ENCODE data around the gene SRGAP3. TPM values are rescaled to one million over a fixed set of nuclear protein-coding genes. Genes with fewer than 3 reads are reported as not detected.

Gene SRGAP3
- total and polyA plus RNA-seq, 2 experiments from 2014 or later: 0.89 to 1.7 TPM

- Histone ChIP-seq H3K4me1 (ENCODE audit: insufficient read depth) (no peaks in the 10 kb centered on the region), H3K9me3 (ENCODE audit: low read depth) (no peaks in the 10 kb centered on the region), H3K27me3 (replicated peaks; ENCODE audit: insufficient read depth) (no peaks in the 10 kb centered on the region; the same call in 1 of the 2 replicates), H3K4me3 (no peak overlapping the region), H3F3A (ENCODE audit: insufficient read depth) (peaks cover 5% of the 10 kb centered on the region; the same call in 1 of the 2 replicates), H3K36me3 (ENCODE audit: low read depth) (no peaks in the 10 kb centered on the region), H3K4me2 (ENCODE audit: unreplicated experiment) (no peak overlapping the region), H3K27ac (no peak overlapping the region), H3K79me2 (ENCODE audit: insufficient read depth) (no peaks in the 10 kb centered on the region), H2AFZ (no peak overlapping the region), H3K9ac (no peak overlapping the region), H3K9me2 (ENCODE audit: insufficient read depth) (no peaks in the 10 kb centered on the region), H4K20me1 (ENCODE audit: insufficient read depth) (no peaks in the 10 kb centered on the region)
- no peak for TF ChIP-seq EZH2phosphoT487 (IDR thresholded peaks at IDR 0.05; ENCODE audit: insufficient read depth, low read depth)
- TF ChIP-seq EZH2 (IDR thresholded peaks at IDR 0.05; ENCODE audit: insufficient read depth, poor library complexity, severe bottlenecking): no peak
- no peak for DNase-seq
- in situ Hi-C loops (cut with MboI): no loop called here
- WGBS, 2 experiments (ENCODE audit: low coverage in 1 of 2, low lambda C conversion rate in 2 of 2, missing lambda C conversion rate in 2 of 2): 70 to 82% methylated on average over 1 of the region's 1 CpG
These were observed 24.2 kb downstream of the SRGAP3 start for GRCh38 chr3:9225268-9225667.

GRCh38 chr3:9224490-9224889, 25.0 kb downstream of the SRGAP3 start:
- Histone ChIP-seq H3K9ac (no peak overlapping the region), H4K20me1 (ENCODE audit: insufficient read depth) (no peaks in the 10 kb centered on the region), H3K4me1 (ENCODE audit: insufficient read depth) (no peaks in the 10 kb centered on the region), H3F3A (ENCODE audit: insufficient read depth) (peaks cover 5% of the 10 kb centered on the region; the same call in 1 of the 2 replicates), H3K4me3 (no peak overlapping the region), H3K9me3 (ENCODE audit: low read depth) (no peaks in the 10 kb centered on the region), H3K4me2 (ENCODE audit: unreplicated experiment) (no peak overlapping the region), H3K27me3 (replicated peaks; ENCODE audit: insufficient read depth) (no peaks in the 10 kb centered on the region; the same call in 1 of the 2 replicates), H3K9me2 (ENCODE audit: insufficient read depth) (no peaks in the 10 kb centered on the region), H2AFZ (no peak overlapping the region), H3K79me2 (ENCODE audit: insufficient read depth) (no peaks in the 10 kb centered on the region), H3K27ac (no peak overlapping the region), H3K36me3 (ENCODE audit: low read depth) (no peaks in the 10 kb centered on the region)
- 81 to 85% methylated on average over 5 of the region's 5 CpGs for WGBS, 2 experiments (ENCODE audit: low coverage in 1 of 2, low lambda C conversion rate in 2 of 2, missing lambda C conversion rate in 2 of 2)
- peak; percentile 36 for DNase-seq
- TF ChIP-seq EZH2phosphoT487 (IDR thresholded peaks at IDR 0.05; ENCODE audit: insufficient read depth, low read depth): no peak
- in situ Hi-C loops (cut with MboI): no loop called here

GRCh38 chr3:9223672-9224071, 25.8 kb downstream of the SRGAP3 start:
- Histone ChIP-seq H3K36me3 (ENCODE audit: low read depth) (no peaks in the 10 kb centered on the region), H2AFZ (no peak overlapping the region), H3K4me1 (ENCODE audit: insufficient read depth) (no peaks in the 10 kb centered on the region), H3K4me2 (ENCODE audit: unreplicated experiment) (no peak overlapping the region), H3F3A (ENCODE audit: insufficient read depth) (peaks cover 5% of the 10 kb centered on the region; the same call in 1 of the 2 replicates), H3K9ac (no peak overlapping the region), H3K27ac (no peak overlapping the region), H3K9me2 (ENCODE audit: insufficient read depth) (no peaks in the 10 kb centered on the region), H3K27me3 (replicated peaks; ENCODE audit: insufficient read depth) (no peaks in the 10 kb centered on the region; the same call in 1 of the 2 replicates), H3K79me2 (ENCODE audit: insufficient read depth) (no peaks in the 10 kb centered on the region), H3K4me3 (no peak overlapping the region), H4K20me1 (ENCODE audit: insufficient read depth) (no peaks in the 10 kb centered on the region), H3K9me3 (ENCODE audit: low read depth) (no peaks in the 10 kb centered on the region)
- TF ChIP-seq EZH2phosphoT487 (IDR thresholded peaks at IDR 0.05; ENCODE audit: insufficient read depth, low read depth) (no peak), EZH2 (IDR thresholded peaks at IDR 0.05; ENCODE audit: insufficient read depth, poor library complexity, severe bottlenecking) (no peak)
- in situ Hi-C loops (cut with MboI): no loop called here
- DNase-seq: no peak
- WGBS, 2 experiments (ENCODE audit: low coverage in 1 of 2, low lambda C conversion rate in 2 of 2, missing lambda C conversion rate in 2 of 2): 35 to 42% methylated on average over 6 of the region's 6 CpGs

- no peaks in the 10 kb centered on the region; the same call in 1 of the 2 replicates for H3K27me3 ChIP-seq (replicated peaks; ENCODE audit: insufficient read depth)
- H3K9ac ChIP-seq: no peak overlapping the region
- in situ Hi-C loops (cut with MboI): no loop called here
- H2AFZ ChIP-seq: no peak overlapping the region
- peaks cover 5% of the 10 kb centered on the region; the same call in 1 of the 2 replicates for H3F3A ChIP-seq (ENCODE audit: insufficient read depth)
- H3K79me2 ChIP-seq (ENCODE audit: insufficient read depth): no peaks in the 10 kb centered on the region
- no peak overlapping the region for H3K4me3 ChIP-seq
- DNase-seq: peak; percentile 8
- H3K4me2 ChIP-seq (ENCODE audit: unreplicated experiment): no peak overlapping the region
- no peaks in the 10 kb centered on the region for H4K20me1 ChIP-seq (ENCODE audit: insufficient read depth)
- WGBS, 2 experiments (ENCODE audit: low coverage in 1 of 2, low lambda C conversion rate in 2 of 2, missing lambda C conversion rate in 2 of 2): 78 to 81% methylated on average over 2 of the region's 2 CpGs
- TF ChIP-seq EZH2 (IDR thresholded peaks at IDR 0.05; ENCODE audit: insufficient read depth, poor library complexity, severe bottlenecking) (no peak), EZH2phosphoT487 (IDR thresholded peaks at IDR 0.05; ENCODE audit: insufficient read depth, low read depth) (no peak)
- H3K9me2 ChIP-seq (ENCODE audit: insufficient read depth): no peaks in the 10 kb centered on the region
- H3K4me1 ChIP-seq (ENCODE audit: insufficient read depth): no peaks in the 10 kb centered on the region
- no peaks in the 10 kb centered on the region for H3K9me3 ChIP-seq (ENCODE audit: low read depth)
- no peaks in the 10 kb centered on the region for H3K36me3 ChIP-seq (ENCODE audit: low read depth)
- no peak overlapping the region for H3K27ac ChIP-seq
These were observed 26.3 kb downstream of the SRGAP3 start for GRCh38 chr3:9222956-9223639.
